ENCODE results near the gene EXOC1.
"Not testable (repeated sequence)": the region's sequence is repeated elsewhere in the genome, so short reads cannot be mapped to it uniquely, and the experiment has no call there.

EXOC1 gene, protein sequence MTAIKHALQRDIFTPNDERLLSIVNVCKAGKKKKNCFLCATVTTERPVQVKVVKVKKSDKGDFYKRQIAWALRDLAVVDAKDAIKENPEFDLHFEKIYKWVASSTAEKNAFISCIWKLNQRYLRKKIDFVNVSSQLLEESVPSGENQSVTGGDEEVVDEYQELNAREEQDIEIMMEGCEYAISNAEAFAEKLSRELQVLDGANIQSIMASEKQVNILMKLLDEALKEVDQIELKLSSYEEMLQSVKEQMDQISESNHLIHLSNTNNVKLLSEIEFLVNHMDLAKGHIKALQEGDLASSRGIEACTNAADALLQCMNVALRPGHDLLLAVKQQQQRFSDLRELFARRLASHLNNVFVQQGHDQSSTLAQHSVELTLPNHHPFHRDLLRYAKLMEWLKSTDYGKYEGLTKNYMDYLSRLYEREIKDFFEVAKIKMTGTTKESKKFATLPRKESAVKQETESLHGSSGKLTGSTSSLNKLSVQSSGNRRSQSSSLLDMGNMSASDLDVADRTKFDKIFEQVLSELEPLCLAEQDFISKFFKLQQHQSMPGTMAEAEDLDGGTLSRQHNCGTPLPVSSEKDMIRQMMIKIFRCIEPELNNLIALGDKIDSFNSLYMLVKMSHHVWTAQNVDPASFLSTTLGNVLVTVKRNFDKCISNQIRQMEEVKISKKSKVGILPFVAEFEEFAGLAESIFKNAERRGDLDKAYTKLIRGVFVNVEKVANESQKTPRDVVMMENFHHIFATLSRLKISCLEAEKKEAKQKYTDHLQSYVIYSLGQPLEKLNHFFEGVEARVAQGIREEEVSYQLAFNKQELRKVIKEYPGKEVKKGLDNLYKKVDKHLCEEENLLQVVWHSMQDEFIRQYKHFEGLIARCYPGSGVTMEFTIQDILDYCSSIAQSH

DNA sequence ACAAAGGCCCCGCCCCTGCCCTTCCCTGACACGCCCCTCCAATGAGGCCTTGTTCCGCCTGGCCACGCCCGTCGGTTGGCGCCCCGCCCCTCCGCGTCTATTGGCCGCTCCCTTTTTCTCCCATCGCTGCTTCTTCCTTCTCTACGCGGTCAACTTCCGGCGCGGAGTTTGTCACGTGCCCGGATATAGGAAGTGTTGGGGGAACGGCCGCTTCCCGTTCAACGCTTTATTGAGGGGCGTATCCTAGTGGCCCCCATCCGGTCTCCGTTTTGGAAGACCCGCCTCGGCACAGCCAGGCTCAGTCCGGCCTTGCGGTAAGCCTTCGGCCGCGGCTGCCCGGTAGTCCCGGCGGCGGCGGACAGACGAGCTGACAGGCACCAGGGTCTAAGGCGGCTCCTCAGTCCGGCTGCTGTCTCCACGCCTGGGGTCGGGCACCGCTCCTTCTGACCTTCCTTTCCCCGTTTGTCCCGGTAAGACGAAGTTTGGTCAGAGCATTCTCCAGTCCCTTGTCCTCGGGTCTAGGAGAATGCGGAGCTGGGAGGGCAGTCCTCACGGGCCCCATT is at the start of gene EXOC1:
TSS of gene EXOC1 (plus strand) at position 165 of the 563 bp plus-strand sequence. CDS start 4,676 bp downstream, outside the sequence.
- DNase-seq (ENCODE audit: low spot score) = peak; percentile 93

DNA sequence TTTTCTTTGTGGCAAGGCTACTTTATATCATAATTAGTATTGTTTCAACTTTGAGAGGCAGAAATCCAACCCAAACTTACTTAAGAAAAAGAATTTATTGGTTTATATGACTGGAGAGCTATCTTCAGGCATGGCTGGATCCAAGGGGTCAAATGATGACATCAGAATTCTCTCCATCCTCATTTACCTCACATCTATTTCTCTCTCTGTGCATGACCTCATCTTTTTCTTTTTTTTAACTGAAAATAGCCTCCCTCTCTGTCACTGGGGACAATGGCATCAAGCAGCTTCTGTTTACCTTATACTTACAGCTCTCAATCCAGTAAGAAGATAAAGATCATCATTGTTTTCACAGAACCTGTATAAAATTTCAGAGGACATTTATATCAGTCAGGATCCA is 45.9 kb upstream of the EXOC1 start:
- no peak for DNase-seq (ENCODE audit: low spot score)

DNA sequence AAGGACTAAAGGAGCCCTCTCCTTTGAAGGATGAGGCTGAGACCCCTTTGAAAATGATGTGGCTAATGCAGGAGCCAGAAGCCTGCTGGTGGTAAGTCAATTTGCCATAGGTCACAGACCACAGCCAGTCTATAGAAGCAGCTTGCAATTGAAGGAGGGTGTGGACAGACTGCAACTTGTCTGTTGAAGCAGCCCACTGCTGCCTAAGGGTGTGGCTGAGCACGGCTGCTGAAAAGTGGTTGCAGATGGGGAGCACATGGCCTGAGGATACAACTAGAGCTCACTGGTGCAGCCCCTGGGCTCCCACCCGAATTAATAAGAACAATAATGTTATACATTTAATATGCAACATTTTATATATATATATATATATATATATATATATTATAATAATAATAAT is 45.3 kb upstream of the EXOC1 start:
- no peak for DNase-seq (ENCODE audit: low spot score)

DNA sequence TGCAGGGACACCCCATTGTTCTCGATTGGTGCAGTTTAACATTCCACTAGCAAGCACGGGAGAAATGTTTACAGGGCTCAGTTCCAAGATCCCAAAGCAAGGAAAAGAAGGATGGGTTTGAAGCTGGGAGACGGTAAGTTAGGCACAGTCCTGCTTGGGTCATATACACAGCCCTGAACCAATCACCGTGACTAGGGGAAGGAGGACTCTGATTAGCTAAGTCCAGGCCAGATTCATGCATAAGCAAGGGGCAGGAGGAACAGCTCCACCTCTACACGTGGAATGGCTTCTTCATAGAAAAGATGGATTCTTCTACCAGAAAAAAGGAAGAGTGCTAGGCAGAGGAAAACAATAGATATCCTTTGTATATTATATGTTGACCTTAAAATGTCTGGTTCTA is 44.8 kb upstream of the EXOC1 start:
- no peak for DNase-seq (ENCODE audit: low spot score)

DNA sequence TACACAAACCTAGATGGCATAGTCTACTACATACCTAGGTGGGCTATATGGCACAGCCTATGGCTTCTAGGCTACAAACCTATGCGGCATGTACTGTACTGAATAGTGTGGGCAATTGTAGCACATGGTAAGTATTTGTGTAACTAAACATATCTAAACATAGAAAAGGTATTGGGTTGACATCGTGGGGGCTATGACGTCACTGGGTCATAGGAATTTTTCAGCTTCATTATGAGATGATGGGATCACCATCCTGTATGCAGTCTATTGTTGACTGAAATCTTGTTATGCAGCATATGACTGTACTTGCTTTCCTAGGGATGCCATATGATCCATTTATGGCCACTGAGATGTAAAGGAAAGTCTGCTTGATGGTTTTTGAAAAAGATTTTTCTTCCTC is 35.8 kb upstream of the EXOC1 start:
- DNase-seq (ENCODE audit: low spot score) = no peak

DNA sequence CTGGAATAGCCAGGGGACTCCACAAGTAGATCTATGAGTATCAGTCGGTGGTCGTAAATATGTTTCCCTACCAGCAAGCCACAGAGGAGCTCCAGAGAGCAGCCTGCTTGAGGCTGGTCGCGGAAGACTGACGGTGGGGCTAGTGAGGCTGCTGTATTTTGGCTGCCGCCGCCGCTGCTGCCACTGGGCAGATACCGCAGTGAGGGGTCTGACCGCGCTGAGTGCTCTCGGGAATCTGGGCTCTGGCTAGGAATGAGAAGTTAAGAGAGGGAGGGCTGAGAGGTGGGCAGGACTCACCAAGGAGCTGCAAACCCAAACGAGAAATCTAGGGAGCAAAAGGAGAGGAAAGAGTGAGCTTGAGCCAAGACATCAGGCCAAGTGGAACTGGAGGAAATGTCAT is 33.8 kb upstream of the EXOC1 start, which contains the start of gene EXOC1L:
TSS of gene EXOC1L (plus strand) at position 157 of the 400 bp plus-strand sequence. CDS start at position 394, 237 bp downstream.
- peak; percentile 22 for DNase-seq (ENCODE audit: low spot score)

DNA sequence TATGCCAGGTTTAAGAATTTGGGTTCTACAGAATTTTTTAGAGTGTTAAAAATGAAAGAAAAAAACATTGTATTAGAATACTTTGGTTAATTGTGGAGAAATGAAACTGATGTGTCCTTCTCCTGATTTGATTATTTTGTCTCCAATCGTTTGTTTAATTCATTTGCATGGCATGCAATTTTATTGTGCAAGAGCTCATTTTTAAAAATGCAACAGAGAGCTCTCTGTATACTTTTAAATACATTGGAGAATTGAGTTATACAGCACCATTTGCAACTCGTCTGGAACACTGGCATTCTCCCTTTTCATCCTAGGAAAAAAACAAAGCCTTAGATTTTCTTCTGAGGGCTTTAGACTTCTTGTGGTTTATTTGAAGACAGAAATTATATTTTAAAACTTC is 33.2 kb upstream of the EXOC1 start:
- no peak for DNase-seq (ENCODE audit: low spot score)

DNA sequence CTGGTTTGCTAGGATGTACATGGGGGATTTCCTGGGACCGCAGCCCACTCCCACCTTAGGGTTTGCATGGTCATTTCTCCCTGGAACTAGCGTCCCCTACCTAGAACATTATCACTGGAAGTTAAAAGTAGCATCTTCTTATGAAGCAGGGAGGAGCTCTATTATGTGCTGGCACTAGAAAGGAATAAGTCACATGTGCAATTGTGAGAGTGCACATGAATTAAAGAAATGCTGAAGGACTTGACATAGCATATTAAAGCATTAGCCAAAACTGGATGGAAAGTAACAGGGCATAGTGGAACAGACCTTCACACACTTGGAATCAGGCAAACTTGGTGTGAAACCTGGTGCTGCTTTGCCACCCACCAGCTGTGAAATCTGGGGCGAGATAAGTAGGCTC is 31.1 kb upstream of the EXOC1 start:
- DNase-seq (ENCODE audit: low spot score) = no peak

DNA sequence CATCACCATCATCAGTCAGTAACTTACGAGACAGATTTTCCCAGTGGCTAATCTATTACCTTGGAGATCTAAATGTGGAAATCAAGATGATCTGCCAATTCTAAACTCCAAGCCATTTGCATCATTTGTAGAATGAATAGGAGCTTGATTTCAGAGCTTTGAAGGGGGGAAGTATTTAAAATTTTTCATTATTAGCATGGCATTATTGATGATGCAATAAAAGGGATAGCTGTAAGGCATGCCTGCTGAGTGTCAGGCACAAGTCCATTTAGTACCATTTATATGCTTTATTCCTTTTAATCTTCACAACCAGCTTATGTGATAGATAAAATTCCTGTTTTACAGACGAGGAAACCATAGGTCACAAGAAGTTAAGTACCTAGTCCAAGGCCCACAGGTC is 28.6 kb upstream of the EXOC1 start:
- no peak for DNase-seq (ENCODE audit: low spot score)

DNA sequence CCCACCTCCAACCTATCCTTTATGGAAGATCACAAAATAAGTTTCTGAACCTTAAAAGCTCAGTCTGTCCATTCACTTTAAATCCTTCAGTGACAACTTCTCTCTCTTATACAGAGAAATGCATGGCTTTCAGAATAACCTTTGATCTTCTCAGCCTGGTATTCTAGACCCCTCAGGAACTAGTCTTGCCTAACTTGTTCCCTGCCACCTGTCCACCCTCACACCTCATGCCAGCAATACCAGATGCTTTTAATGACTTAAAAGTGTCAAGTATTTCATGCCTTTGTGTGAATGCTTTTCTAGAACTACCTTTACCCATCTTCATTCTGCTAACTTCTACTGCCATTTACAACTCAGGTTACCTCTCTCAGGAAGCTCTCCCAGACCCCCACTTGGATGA is 26.5 kb upstream of the EXOC1 start:
- DNase-seq (ENCODE audit: low spot score) = no peak

DNA sequence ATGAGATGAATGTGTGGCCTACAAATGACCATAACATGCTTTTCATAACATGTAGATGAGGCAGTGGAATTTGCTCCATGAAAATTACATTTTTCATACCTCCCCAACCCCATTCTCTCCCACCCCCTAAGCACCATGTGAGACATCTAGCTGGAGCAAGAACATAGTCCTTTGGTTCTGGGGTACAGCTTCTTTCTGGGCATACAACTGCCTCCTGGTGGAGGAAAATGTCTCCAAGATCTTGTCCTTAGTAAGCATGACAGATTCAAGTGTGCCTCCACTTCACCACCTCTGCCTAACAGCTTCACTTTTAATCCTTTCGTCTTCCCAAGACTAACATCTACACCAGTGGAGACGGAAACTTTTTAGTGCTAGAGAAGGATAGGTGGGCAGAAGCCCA is 25.9 kb upstream of the EXOC1 start:
- no peak for DNase-seq (ENCODE audit: low spot score)

DNA sequence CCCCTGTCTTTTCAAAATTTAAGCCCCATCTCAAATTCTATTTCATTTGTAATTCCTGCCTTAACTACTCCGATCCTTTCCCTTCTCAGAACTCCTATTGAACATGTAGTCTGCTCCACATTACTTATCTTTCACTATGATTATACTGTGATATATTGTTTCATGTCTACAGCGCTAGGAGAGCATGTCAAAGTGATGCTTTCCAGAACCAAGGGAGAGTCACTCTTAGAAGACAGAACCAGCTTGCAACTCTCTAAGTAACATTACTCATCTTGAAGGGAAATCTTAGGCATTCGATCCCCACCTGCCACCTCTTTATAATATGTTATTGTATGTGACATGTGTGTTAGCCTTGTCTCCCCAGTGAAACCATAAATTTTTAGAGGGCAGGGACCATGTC is 23.4 kb upstream of the EXOC1 start:
- DNase-seq (ENCODE audit: low spot score) = no peak

DNA sequence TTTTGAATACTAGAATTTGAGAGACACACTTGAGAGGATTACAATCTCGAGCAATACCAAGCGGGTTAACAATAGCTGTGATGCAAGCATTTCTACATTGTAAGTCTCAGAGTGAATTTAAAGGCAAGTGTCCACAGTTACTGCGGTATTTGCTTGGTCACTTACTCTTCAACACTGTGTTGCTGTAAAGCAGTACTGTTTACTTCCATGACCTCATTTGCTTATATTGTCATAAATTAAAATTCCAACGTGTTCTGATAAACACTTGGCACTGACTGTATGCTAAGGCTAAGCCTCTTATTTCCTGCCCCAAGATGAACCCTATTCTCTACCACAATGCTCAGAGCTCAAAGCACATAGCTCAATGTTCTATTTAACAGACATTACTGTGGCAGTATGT is 22.7 kb upstream of the EXOC1 start:
- no peak for DNase-seq (ENCODE audit: low spot score)

DNA sequence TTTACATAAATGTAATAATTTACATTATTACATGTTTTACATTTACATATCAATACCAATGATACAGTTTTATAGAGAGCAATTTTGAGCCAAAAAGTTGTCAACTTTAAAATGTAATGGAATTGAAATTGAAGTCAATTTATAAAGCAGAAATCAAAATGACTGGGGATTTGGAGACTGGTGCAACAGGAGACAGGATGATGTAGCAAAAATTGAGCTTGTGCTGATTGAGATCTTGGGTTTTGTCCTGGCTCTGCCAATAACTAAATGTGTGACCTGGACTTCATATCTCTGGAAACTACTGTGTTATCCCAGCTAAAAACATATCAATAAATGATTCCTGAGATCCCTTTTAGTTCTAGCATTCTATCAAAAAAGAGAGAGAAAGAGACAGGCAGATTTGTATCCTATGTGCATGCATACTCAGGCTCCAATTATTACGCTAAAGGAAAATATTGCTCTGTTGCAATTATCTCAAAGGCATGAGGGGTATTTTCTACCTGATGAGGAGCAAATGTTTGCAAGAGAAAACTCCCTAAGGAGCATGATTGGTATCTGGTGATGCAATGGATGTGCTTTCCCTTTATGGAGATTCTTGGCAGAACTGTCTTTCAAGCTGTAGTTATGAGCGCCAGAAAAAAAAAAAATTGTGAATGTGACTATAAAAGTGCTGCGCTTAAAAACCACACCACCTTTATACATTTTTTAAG is 19.2 kb upstream of the EXOC1 start:
- no peak for DNase-seq (ENCODE audit: low spot score)

DNA sequence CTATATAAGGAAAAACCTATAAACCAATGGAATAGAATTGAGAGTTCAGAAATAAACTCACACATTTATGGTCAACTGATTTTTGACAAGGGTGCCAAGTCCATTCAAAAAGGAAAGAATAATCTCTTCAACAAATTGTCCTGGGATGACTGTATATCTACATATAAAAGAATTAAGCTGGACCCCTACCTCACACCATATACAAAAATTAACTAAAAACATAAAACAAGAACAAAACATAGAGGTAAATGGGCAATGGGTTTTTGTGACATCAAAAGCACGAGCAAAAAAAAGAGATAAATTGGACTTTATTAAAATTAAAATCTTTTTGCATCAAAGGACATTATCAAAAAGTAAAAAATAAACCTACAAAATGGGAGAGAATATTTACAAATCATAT is 15.5 kb upstream of the EXOC1 start:
- DNase-seq (ENCODE audit: low spot score) = no peak

DNA sequence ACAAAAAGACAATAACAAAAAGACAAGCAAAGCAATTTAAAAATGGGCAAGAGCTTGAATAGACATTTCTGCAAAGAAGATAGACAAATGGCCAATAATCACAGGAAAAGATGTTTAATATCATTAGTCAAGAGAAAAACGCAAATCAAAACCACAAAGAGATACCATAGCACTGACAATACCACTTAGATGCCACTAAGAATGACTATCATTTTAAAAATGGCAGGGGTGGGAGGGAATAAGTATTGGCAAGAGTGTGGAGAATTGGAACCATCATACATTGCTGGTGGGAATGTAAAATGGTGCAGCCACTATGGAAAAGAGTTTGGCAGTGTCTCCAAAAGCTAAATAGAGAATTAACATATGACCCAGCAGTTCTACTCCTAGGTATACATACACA is 15.1 kb upstream of the EXOC1 start:
- no peak for DNase-seq (ENCODE audit: low spot score)

DNA sequence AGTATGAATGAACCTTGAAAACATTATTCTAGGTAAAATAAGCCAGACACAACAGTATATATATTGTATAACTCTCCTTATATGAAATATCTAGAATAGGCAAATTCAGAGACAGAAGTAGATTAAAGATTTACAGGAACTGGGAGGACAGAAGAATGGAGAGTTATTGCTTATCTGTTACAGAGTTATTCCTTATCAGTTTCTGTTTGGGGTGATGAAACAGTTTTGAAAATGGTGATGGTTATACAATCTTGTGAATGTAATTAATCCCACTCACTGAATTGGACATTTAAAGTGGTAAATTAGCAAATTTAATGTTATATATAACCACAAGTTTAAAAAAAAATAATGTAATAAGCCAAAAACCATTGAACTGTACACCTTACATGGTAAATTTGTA is 14.5 kb upstream of the EXOC1 start:
- DNase-seq (ENCODE audit: low spot score) = no peak

DNA sequence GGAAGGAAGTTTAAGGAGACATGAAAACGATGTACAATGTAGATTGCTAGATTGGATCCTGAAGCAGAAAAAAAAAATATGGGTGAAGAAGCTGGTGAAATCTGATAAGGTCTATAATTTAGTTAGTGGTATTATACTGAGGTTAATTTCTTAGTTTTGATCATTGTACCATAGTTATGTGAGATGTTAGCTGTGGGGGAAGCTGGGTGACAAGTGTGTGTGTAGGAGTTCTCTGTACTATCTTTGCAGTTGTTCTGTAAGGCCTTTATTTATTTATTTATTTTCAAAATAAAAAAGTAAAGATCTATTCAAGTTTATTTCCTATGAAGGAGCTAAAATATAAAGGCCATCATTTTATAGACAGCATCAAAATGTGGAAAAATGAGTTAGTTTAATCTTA is 12.5 kb upstream of the EXOC1 start:
- DNase-seq (ENCODE audit: low spot score) = no peak

DNA sequence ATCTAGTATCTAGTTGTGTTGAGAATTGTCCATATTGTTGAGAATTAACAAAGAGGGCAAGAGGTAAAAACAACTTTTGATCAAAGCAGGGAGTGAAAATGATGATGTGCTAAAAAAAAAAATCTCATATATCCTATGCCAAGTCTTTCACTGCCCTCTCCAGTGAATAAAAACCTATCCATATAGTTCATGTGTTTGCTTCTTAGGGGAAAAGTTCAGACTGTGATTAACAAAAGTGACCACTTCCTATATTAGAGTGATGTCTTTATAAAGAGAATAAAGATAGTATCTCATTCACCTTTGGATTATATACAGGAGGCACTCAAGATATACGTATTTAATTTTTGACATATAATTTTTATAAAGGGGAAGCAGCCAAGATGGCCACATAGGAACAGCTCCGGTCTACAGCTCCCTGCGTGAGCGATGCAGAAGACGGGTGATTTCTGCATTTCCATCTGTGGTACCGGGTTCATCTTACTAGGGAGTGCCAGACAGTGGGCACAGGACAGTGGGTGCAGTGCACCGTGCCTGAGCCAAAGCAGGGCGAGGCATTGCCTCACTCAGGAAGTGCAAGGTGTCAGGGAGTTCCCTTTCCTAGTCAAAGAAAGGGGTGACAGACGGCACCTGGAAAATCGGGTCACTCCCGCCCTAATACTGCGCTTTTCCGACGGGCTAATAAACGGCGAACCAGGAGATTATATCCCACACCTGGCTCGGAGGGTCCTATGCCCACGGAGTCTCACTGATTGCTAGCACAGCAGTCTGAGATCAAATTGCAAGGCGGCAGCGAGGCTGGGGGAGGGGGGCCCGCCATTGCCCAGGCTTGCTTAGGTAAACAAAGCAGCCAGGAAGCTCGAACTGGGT is 11.8 kb upstream of the EXOC1 start:
- not testable (repeated sequence) for DNase-seq (ENCODE audit: low spot score)

DNA sequence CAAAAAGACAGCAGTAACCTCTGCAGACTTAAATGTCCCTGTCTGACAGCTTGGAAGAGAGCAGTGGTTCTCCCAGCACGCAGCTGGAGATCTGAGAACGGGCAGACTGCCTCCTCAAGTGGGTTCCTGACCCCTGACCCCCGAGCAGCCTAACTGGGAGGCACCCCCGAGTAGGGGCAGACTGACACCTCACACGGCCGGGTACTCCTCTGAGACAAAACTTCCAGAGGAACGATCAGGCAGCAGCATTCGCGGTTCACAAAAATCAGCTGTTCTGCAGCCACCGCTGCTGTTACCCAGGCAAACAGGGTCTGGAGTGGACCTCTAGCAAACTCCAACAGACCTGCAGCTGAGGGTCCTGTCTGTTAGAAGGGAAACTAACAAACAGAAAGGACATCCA is 11.1 kb upstream of the EXOC1 start:
- DNase-seq (ENCODE audit: low spot score) = not testable (repeated sequence)

DNA sequence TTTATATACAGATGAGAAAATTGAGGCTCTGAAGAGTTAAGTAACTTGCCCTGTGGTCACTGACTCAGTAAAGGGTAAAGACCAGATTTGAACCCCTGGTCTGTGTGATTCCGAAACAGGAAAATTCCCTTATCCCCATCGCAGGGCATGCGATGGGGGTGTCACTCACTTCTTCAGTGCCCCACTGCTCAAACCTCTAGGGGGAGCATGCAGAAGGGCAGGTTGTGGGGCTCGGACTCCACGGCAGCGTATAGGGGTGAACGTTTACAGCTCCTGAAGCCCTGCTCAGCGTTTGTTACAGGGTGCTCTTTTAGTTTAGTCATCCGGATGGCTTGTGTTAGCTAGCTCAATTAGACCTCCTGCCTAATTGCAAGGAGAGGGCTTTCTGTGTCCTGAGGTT is 3.7 kb upstream of the EXOC1 start:
- DNase-seq (ENCODE audit: low spot score) = no peak
